HG03045 (cell line): ENCODE data around the gene IL32.
"Not testable (repeated sequence)": the region's sequence is repeated elsewhere in the genome, so short reads cannot be mapped to it uniquely, and the experiment has no call there.

ENCODE experiments used
- ATAC-seq: cut with Tn5 transposase; IDR thresholded peaks from one replicate; pipeline ENCODE4 v1.9.1; 2021; ENCODE audit warnings: mild to moderate bottlenecking, moderate library complexity; ENCODE audit not compliant: unreplicated experiment

Gene IL32

GRCh38 chr16:3069146-3069545 is 3.7 kb downstream of the IL32 start:
- not testable (repeated sequence) for ATAC-seq

DNA sequence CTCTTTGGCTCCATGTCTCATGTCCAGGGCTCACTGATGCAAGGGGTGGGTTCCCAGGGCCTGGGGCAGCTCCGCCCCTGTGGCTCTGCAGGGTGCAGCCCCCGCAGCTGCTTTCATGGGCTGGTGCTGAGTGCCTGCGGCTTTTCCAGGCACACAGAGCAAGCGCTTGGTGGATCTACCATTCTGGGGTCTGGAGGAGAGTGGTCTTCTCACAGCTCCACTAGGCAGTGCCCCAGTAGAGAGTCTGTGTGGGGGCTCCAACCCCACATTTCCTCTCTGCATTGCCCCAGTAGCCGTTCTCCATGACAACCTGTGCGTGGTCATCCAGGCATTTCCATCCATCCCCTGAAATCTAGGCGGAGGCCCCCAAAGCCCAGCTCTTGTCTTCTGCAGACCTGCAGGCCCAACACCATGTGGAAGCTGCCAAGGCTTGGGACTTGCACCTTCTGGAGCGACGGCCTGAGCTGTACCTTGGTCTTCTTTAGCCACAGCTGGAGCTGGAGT is 5.2 kb downstream of the IL32 start:
- ATAC-seq: no peak

DNA sequence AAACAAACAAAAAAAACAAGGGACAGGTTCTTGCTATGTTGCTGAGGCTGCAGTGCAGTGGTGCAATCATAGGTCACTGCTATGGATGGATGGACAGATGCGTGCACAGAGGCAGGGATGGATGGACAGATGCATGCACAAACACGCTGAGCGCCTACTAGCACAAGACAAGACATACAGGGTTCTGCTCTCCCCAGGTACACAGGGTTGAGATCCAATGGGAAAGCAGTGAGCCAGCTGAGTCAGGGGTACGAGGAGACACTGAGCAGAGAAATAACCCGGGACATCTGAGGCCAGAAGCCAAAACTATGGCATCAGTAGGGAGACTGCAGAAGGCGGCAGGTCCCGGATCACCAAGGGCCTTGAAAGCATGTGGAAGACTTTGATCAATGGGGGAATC is 6.2 kb downstream of the IL32 start:
- no peak for ATAC-seq

DNA sequence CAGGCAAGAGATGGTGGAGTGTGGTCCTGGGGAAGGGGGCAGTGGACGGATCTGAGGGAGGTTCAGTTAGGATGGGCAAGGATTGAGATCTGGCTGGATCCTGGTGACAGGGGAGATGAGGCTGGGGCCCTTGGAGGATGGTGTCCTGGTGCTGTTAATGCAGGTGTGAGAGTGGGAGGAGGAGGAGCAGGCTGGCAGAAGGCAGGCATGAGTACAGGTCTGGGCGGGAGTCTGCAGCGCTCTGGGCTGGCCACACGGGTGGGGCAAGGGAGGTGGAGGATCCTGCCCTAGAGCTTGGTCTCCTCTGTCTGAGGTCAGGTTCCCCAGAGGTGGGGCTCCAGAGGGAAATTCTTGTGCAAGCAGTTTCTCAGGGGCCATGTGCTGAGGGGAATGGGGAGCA is 6.7 kb downstream of the IL32 start:
- not testable (repeated sequence) for ATAC-seq

DNA sequence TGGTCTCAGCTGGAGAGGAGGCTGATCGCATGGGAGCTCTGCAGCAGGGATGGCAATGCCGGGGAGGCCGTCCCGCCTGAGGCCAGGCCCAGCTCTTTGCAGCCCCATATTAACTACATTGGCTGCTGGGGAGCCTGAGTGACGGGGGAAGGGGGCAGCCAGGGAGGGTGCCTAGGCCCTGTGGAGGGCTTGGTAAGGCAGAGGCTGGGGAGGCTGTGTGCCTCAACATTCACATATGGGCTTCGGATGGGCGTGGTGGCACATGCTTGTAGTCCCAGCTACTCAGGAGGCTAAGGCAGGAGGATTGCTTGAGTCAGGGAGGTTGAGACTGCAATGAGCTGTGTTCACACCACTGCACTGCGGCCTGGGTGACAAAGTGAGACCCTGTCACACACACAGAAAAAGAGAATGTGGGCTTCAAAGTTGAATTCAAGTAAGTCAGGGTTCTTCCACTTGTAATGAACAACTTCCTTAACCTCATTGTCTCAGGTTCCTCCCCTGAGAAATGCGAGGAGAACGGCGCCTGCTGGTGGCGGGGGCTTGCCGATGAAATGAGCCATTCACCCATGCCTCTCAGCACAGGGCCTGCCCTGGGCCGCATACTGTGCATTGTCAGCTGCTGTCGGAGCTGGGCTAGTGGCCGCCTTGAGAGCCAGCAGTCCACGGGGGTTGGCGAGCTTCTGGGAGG is 7.3 kb downstream of the IL32 start:
- ATAC-seq: not testable (repeated sequence)

GRCh38 chr16:3073448-3073847 is 8.0 kb downstream of the IL32 start:
- no peak for ATAC-seq

DNA sequence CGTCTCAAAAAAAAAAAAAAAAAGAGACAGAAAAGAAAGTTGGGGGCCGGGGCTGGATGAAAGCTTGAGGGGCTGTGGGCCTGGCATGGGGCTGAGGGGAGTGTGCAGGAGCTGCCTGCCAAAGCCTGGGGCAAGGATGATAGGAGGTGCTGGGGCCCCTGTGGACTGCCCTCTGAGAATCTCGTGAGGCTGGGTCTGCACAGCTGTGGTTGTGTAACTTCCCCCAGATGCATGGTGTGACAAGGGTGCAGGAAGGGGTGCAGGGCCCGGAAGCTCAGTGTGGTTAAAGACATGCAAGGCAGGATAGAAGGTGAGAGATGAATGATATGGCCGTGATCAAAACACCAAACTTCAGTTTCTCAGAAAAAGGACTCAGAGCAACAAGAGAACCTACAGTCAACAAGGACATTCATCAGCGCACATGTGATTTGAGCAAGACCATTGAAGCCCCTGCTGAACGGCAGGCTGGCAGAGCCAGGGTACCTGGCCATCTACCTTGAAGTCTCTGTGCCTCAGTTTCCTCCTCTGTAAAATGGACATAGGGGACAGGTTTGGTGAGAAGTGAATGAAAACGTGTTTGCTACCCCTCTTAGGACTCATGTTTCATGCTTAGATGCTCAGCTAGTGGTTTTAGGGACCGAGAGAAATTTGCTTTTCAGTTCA is 9.6 kb downstream of the IL32 start:
- ATAC-seq: no peak

GRCh38 chr16:3075523-3075915 is 10.1 kb downstream of the IL32 start:
- no peak for ATAC-seq

DNA sequence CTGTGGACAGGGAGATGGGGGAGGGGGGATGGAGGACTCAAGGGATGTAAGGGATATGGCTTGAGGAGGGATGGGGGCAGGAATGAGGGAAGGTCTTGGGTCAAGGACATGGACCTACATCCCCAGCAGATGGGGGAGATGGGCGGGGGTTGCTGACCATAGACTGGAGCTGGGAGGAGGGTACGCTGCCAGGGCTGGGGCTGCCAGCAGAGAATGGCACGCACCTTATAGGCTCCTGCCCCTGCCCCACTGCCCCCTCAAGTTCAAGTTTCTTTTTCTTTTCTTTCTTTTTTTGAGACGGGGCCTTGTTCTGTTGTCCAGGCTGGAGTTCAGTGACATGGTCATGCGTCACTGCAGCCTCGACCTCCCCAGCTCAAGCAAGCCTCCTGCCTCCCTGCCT is 10.5 kb downstream of the IL32 start:
- not testable (repeated sequence) for ATAC-seq

- no peak for ATAC-seq
Observed at GRCh38 chr16:3076577-3076976, 11.1 kb downstream of the IL32 start.

- ATAC-seq: no peak
Observed at GRCh38 chr16:3080024-3080423, 14.6 kb downstream of the IL32 start.

DNA sequence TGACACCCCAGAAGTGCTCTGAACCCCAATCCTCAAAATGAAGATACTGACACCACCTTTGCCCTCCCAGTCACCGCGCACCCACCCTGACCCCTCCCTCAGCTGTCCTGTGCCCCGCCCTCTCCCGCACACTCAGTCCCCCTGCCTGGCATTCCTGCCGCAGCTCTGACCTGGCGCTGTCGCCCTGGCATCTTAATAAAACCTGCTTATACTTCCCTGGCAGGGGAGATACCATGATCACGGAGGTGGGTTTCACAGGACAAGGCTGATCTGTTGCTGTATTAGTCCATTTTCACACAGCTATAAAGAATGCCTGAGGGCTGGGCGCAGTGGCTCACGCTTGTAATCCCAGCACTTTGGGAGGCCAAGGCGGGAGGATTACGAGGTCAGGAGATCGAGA is 16.5 kb downstream of the IL32 start:
- not testable (repeated sequence) for ATAC-seq

DNA sequence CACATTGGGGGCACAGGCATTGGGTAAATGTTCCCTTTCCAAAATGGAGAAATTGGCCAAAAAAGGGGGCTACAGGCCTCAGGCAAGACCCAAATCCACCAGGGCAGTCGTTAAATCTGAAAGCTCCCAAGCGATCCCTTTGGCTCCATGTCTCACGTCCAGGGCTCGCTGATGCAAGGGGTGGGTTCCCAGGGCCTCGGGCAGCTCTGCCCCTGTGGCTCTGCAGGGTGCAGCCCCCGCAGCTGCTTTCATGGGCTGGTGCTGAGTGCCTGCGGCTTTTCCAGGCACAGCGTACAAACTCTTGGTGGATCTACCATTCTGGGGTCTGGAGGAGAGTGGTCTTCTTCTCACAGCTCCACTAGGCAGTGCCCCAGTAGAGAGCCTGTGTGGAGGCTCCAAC is 18.0 kb downstream of the IL32 start:
- ATAC-seq: not testable (repeated sequence)

DNA sequence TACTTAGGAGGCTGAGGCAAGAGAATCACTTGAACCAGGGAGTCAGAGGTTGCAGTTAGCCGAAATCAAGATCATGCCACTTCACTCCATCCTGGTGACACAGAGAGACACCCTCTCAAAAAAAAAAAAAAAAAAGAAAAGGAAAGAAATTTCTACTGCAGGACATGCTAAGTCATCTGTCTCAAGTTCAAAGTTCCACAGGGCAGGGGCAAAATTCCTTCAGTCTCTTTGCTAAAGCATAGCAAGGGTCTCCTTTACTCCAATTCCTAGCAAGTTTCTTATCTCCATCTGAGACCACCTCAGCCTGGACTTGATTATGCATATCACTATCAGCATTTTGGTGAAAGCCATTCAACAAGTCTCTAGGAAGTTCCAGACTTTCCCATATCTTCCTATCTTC is 19.1 kb downstream of the IL32 start:
- ATAC-seq: no peak

- no peak for ATAC-seq
Observed at GRCh38 chr16:3084969-3085670, 19.7 kb downstream of the IL32 start.

DNA sequence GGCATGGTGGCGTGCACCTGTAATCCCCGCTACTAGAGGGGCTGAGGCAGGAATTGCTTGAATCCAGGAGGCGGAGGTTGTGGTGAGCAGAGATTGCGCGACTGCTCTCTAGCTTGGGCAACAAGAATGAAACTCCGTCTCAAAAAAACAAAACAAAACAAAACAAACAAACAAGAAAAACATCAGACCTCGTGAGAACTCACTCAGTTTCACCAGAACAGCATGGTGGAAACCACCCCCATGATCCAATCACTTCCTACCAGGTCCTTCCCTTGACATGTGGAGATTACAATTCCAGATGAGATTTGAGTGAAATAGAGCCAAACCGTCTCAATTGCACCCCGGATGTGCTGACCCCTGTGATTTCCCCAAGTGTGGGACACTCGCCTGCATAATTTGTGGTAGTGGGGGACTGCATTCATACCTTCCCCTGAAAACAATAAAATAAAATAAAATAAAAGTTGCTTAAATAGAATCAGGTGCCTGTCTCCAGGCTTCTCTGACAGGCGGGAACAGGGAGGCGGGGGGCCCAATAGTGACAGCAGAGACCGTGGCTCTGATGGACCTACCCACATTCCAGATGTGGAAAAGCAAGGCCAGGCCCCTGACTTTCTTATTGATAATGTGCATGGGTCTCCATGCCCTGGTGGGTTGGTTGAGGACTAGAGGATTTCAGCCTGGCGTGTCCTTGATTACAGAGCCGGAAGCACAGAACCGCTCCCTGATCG is 20.6 kb downstream of the IL32 start:
- no peak for ATAC-seq

- no peak for ATAC-seq
Observed at GRCh38 chr16:3086596-3087242, 21.3 kb downstream of the IL32 start.

GRCh38 chr16:3087243-3088235 is 22.1 kb downstream of the IL32 start:
- no peak for ATAC-seq

DNA sequence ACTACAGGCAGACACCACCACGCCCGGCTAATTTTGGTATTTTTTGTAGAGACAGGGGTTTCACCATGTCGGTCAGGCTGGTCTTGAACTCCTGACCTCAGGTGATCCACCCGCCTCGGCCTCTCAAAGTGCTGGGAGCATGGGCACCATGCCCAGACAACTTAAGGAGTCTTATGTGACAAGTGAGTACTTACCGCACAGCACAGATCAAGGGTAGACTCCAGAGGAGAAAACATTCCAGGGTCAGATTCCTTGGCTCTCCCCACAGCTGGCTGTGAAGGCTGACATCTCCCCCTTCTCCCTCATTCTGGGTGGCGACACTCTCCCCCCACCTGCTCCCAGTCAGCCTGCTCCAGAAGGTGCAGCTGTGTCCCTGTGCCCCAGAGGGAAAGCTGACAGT is 23.0 kb downstream of the IL32 start:
- ATAC-seq: no peak
